ENCODE data around the gene PGAM5. TPM values are rescaled to one million over a fixed set of nuclear protein-coding genes. Genes with fewer than 3 reads are reported as not detected.
"Not testable (repeated sequence)": the region's sequence is repeated elsewhere in the genome, so short reads cannot be mapped to it uniquely, and the experiment has no call there.

The PGAM5 gene
- total RNA-seq, 2 donors from 2014 or later = 47.8 to 55.7 TPM

DNA sequence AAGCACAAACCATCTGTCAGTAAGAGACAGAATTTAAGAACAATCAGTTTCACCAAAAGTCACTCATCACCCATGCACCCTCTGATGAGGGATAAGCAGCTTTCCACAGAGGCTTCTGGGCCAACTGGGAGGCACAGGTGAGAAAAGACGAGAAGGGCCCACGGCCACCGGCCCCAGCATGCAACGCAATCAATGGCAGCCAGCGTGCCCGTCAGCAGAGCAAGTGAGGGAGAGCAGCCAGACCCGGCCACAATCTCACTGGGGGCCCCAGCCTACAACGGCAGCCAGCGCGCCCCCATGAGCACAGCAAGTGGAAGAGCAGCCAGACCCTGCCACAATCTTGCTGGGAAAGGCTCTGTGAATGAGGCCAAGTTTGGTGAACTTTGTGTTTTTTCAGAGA lies 37.7 kb downstream of the PGAM5 start:
- Mint-ChIP-seq H3K36me3 (ENCODE audit: insufficient read depth in 2 of 2) (peaks cover 15 to 52% of the 10 kb centered on the region in 2 donors), H3K4me3 (no peak overlapping the region), H3K4me1 (ENCODE audit: low read depth) (no peaks in the 10 kb centered on the region), H3K27ac (no peak overlapping the region), H3K9me3 (no peaks in the 10 kb centered on the region), H3K27me3 (ENCODE audit: low read depth) (no peaks in the 10 kb centered on the region)
- DNase-seq (no peak), ATAC-seq (replicated peaks in 1 of 2) (no peak)

DNA sequence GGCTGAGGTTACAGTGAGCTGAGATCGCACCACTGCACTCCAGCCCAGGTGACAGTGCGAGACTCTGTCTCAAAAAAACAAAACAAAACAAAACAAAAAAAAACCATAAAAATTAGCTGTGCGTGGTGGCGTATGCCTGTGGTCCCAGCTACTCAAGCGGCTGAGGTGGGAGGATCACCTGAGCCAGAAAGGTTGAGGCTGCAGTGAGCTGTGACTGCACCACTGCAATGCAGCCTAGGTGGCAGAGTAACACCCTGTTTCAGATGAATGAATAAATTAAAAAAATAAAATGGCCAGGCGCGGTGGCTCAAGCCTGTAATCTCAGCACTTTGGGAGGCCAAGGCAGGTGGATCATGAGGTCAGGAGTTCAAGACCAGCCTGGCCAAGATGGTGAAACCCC lies 43.0 kb downstream of the PGAM5 start:
- not testable (repeated sequence) for ATAC-seq (replicated peaks in 1 of 2); H3K27ac Mint-ChIP-seq; H3K9me3 Mint-ChIP-seq; H3K27me3 Mint-ChIP-seq (ENCODE audit: low read depth); DNase-seq; H3K4me3 Mint-ChIP-seq
- Mint-ChIP-seq H3K4me1 (ENCODE audit: low read depth) (peaks cover 15% of the 10 kb centered on the region), H3K36me3 (ENCODE audit: insufficient read depth in 2 of 2) (peaks cover 9 to 36% of the 10 kb centered on the region in 2 donors)

DNA sequence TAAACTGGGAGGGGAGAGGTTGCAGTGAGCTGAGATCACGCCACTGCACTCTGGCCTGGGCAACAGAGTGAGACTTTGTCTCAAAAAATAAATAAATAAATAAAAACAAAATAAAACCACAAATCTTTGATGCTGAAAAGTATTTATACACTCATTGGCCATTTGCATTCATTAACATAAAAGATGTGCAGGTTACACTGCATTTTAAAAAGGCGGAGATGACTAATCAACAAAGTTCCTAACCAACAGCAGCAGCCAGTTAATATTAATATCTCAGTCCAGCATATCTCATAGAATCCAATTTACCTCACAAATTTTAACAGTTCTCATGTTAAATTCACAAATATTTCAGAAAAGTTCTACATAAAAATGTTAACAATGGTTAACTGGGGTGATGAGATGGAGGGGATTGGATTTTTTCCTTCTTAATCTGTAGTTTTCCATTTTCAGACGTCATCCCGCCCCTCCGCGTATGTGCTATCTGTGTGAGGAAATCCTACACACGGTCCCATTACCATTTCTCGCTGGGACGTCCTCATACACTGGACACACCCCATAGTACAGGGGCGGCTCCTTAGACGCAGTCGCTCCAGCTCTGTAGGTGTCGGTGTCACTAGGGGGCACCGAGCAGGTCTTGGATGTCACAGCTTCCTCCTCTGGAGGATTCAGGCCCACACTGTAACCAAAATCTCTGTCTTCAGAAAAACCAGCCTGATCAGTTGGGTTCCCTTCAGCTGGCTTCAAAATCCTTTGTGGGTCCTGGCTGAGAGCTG lies 43.7 kb downstream of the PGAM5 start:
- no peaks in the 10 kb centered on the region for H3K27me3 Mint-ChIP-seq (ENCODE audit: low read depth)
- ATAC-seq (replicated peaks in 1 of 2) (no peak), DNase-seq (no peak)
- peaks cover 18% of the 10 kb centered on the region for H3K4me1 Mint-ChIP-seq (ENCODE audit: low read depth)
- H3K4me3 Mint-ChIP-seq = no peak overlapping the region
- H3K9me3 Mint-ChIP-seq = no peaks in the 10 kb centered on the region
- H3K36me3 Mint-ChIP-seq (ENCODE audit: insufficient read depth in 2 of 2) = peaks cover 9 to 36% of the 10 kb centered on the region in 2 donors
- H3K27ac Mint-ChIP-seq = no peak overlapping the region

GRCh38 chr12:132758825-132759224 lies 48.2 kb downstream of the PGAM5 start:
- ATAC-seq (replicated peaks in 1 of 2); H3K27me3 Mint-ChIP-seq (ENCODE audit: low read depth); H3K9me3 Mint-ChIP-seq; DNase-seq; H3K4me3 Mint-ChIP-seq; H3K27ac Mint-ChIP-seq: not testable (repeated sequence)
- H3K4me1 Mint-ChIP-seq (ENCODE audit: low read depth) = peaks cover 45% of the 10 kb centered on the region
- H3K36me3 Mint-ChIP-seq (ENCODE audit: insufficient read depth in 2 of 2) = peaks cover 15 to 35% of the 10 kb centered on the region in 2 donors

DNA sequence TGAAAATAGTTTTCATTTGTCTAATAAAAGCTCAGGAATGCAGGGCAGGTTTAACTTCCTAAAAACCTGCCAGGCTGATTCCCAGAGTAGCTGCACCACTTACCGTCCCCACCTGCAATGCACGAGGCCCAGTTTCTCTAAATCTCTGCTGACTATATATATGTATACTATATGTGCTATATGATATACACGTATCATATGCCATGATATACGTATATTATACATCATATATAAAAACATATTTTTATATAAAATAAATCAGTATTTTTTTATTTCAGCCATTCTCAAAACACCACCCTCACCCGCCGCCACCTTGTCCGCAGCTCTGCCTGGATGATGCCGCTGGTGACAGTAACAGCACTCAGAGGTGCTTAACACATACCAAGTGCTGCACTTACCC lies 48.7 kb downstream of the PGAM5 start:
- H3K4me1 Mint-ChIP-seq (ENCODE audit: low read depth) = peaks cover 45% of the 10 kb centered on the region
- peaks cover 15 to 35% of the 10 kb centered on the region in 2 donors for H3K36me3 Mint-ChIP-seq (ENCODE audit: insufficient read depth in 2 of 2)
- H3K27ac Mint-ChIP-seq = no peak overlapping the region
- no peaks in the 10 kb centered on the region for H3K9me3 Mint-ChIP-seq
- no peaks in the 10 kb centered on the region for H3K27me3 Mint-ChIP-seq (ENCODE audit: low read depth)
- DNase-seq = no peak
- H3K4me3 Mint-ChIP-seq = peak overlapping the region; percentile 94 to 99
- no peak for ATAC-seq (replicated peaks in 1 of 2)

DNA sequence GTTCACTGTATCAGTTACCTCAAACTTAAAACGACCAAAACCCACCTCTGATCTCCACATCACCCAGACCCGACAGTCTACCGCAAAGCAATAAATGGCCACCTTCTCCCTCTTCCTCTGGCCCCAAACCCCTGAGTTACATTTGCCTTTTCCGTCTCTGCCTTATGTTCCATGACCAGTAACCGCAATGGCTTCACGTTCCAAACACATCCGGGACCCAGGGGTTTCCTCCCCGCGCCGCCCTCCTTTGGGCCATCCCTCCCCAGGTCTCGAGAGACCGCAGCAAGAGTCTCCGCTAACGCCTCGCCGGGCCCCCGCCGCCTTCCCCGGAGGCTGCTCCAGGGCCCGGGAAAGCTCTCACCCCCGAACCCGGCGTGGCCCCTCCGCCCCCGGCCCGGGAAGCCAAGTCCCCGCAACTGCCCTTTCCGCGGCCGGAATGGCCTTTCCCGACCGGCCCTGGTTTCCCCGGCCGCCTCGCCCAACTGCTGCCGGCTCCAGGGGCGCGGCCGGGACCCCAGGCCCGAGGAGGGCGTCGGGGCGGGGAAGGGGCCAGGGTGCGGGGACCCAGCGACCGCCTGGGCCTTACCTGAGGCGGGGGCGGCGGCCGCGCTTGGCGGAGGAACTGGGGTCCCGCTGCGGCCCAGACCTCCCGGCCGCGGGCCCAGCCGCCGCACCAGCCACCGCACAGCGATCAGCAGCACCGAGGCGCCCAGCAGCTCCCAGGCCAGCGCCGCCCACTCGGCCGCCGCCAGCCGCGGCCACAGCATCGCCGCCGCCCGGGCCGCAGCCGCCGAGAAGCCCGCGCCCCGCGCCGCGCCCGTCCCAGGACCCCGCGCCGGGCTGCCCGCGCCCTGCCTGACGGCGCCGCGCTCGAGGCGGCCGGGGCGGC lies 50.6 kb downstream of the PGAM5 start, which contains the start of gene ANKLE2:
Gene ANKLE2 (minus strand): TSS at position 801 of the 889 bp plus-strand sequence. CDS start 34 bp downstream, at position 767.
- Mint-ChIP-seq H3K27me3 (ENCODE audit: low read depth) (no peaks in the 10 kb centered on the region), H3K9me3 (no peaks in the 10 kb centered on the region), H3K36me3 (ENCODE audit: insufficient read depth in 2 of 2) (peaks cover 11 to 26% of the 10 kb centered on the region in 2 donors), H3K4me1 (ENCODE audit: low read depth) (peaks cover 50% of the 10 kb centered on the region), H3K4me3 (peak within 1 kb of the TSS; percentile 94 to 99), H3K27ac (peak within 1 kb of the TSS; percentile 99)
- DNase-seq (peak; percentile 80 to 85), ATAC-seq (replicated peaks in 1 of 2) (peak; percentile 54 to 60)

- peak overlapping the region; percentile 65 to 75 for H3K4me3 Mint-ChIP-seq
- H3K4me1 Mint-ChIP-seq (ENCODE audit: low read depth) = peaks cover 47% of the 10 kb centered on the region
- H3K9me3 Mint-ChIP-seq = no peaks in the 10 kb centered on the region
- ATAC-seq (replicated peaks in 1 of 2) (peak; percentile 81 to 83), DNase-seq (peak; percentile 90 to 93)
- peaks cover 9 to 22% of the 10 kb centered on the region in 2 donors for H3K36me3 Mint-ChIP-seq (ENCODE audit: insufficient read depth in 2 of 2)
- H3K27ac Mint-ChIP-seq = peak overlapping the region; percentile 19
- H3K27me3 Mint-ChIP-seq (ENCODE audit: low read depth) = no peaks in the 10 kb centered on the region
Observed at GRCh38 chr12:132761921-132762583, 51.4 kb downstream of the PGAM5 start.

DNA sequence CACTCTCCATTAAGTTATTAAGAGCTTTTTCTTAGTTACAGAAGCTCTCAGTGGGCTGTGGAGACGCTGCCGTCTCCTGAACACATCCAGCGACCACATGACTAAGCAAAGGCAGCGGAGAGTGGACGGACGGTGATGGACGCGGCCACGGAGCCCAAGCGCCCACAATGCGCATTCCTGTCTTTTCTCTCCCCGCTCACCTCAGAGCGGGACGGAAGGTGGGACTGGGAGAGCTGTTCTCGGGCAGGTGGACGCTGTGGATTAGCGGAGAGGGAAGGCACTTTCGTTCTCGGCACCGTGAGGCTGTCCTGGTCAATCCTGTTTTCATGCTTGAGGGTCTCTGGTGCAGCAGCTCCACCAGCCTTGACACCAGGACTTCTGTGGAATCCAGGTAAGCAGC lies 53.6 kb downstream of the PGAM5 start:
- no peaks in the 10 kb centered on the region for H3K9me3 Mint-ChIP-seq
- no peak overlapping the region for H3K27ac Mint-ChIP-seq
- peaks cover 8 to 18% of the 10 kb centered on the region in 2 donors for H3K36me3 Mint-ChIP-seq (ENCODE audit: insufficient read depth in 2 of 2)
- no peaks in the 10 kb centered on the region for H3K27me3 Mint-ChIP-seq (ENCODE audit: low read depth)
- H3K4me1 Mint-ChIP-seq (ENCODE audit: low read depth) = peaks cover 53% of the 10 kb centered on the region
- H3K4me3 Mint-ChIP-seq = no peak overlapping the region
- ATAC-seq (replicated peaks in 1 of 2) (no peak), DNase-seq (no peak)

- ATAC-seq (replicated peaks in 1 of 2) (no peak), DNase-seq (no peak)
- Mint-ChIP-seq H3K36me3 (ENCODE audit: insufficient read depth in 2 of 2) (peaks cover 5 to 16% of the 10 kb centered on the region in 2 donors), H3K27ac (no peak overlapping the region), H3K9me3 (no peaks in the 10 kb centered on the region), H3K4me1 (ENCODE audit: low read depth) (peaks cover 53% of the 10 kb centered on the region), H3K4me3 (no peak overlapping the region), H3K27me3 (ENCODE audit: low read depth) (no peaks in the 10 kb centered on the region)
Observed at GRCh38 chr12:132765361-132765760, 54.7 kb downstream of the PGAM5 start.

GRCh38 chr12:132766380-132767085 lies 55.9 kb downstream of the PGAM5 start:
- H3K36me3 Mint-ChIP-seq (ENCODE audit: insufficient read depth in 2 of 2) = peaks cover 0 to 8% of the 10 kb centered on the region in 2 donors
- H3K27ac Mint-ChIP-seq = no peak overlapping the region
- H3K4me1 Mint-ChIP-seq (ENCODE audit: low read depth) = peaks cover 57% of the 10 kb centered on the region
- H3K9me3 Mint-ChIP-seq = no peaks in the 10 kb centered on the region
- no peaks in the 10 kb centered on the region for H3K27me3 Mint-ChIP-seq (ENCODE audit: low read depth)
- H3K4me3 Mint-ChIP-seq = no peak overlapping the region
- DNase-seq (no peak), ATAC-seq (replicated peaks in 1 of 2) (no peak)

DNA sequence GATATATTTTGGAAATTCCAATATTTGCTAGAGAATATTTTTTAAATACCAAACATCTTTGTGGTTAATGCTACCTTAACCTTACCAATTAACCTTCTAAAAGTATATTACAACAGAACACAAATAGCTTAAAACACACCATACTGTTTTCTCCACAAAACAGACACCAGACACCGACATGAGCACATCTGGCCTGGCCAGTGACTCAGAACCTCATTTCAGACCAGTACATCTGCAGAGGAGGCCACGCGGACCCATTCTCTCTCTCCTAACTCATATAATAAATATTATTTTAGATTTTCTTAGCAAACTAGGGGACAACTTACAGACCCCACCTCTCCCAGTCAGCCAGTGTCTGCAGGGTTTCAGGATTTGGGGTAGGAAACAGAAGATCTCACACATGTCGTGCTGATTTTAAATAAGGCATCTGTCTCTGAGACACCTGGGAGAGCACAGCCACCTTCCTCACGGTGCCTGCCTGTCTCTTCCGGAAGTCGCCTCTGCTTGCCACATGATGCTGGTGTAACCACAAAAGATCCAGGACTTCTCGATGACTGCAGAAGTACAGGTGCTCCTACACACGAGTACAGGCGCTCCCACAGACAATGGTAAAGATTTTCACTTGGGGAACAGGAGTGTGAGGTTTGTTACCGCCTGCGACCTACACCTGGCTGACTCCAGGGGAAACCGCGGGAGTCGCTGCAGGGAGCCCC lies 60.6 kb downstream of the PGAM5 start:
- no peaks in the 10 kb centered on the region for H3K27me3 Mint-ChIP-seq (ENCODE audit: low read depth)
- DNase-seq (peak; percentile 24 to 31), ATAC-seq (replicated peaks in 1 of 2) (peak; percentile 65 to 69)
- peak overlapping the region; percentile 2 to 63 for H3K4me3 Mint-ChIP-seq
- no peaks in the 10 kb centered on the region for H3K9me3 Mint-ChIP-seq
- peak overlapping the region; percentile 21 for H3K27ac Mint-ChIP-seq
- H3K4me1 Mint-ChIP-seq (ENCODE audit: low read depth) = peaks cover 66% of the 10 kb centered on the region
- H3K36me3 Mint-ChIP-seq (ENCODE audit: insufficient read depth in 2 of 2) = peaks cover 0 to 9% of the 10 kb centered on the region in 2 donors

Measured in activated T-cell treated with anti-CD3 and anti-CD28 coated beads, Interleukin-2, amount 50 U/mL, for 72 hours (primary cell).